Sigmoid colon (tissue), 7 donors: ENCODE data around the gene ANGPTL3. TPM values are rescaled to one million over a fixed set of nuclear protein-coding genes. Genes with fewer than 3 reads are reported as not detected.

Experiments used
- DNase-seq: peaks from one replicate; pipeline ENCODE4 v3.0.0-alpha.2; 2019
- H3K27ac ChIP-seq, 4 donors: fragments of 200-600 bp; sonication (generic); one replicate each; pipeline ENCODE4 v1.5.1; 2016 to 2019; ENCODE audit warnings: mild to moderate bottlenecking in 1 of 4
- H3K27me3 ChIP-seq, 3 donors: fragments of 200-600 bp; sonication (generic); one replicate each; pipeline ENCODE4 v1.5.1; 2019; ENCODE audit warnings: mild to moderate bottlenecking in 1 of 3
- H3K36me3 ChIP-seq, 4 donors: fragments of 200-600 bp; sonication (generic); one replicate each; pipeline ENCODE4 v1.5.1; 2016 to 2019
- H3K4me1 ChIP-seq, 4 donors: fragments of 200-600 bp; sonication (generic); one replicate each; pipeline ENCODE4 v1.5.1; 2017 to 2019
- H3K4me3 ChIP-seq, 4 donors: fragments of 200-600 bp; sonication (generic); one replicate each; pipeline ENCODE4 v1.5.1; 2017 to 2019; ENCODE audit warnings: mild to moderate bottlenecking in 2 of 4, moderate library complexity in 1 of 4
- H3K9me3 ChIP-seq, 4 donors: fragments of 200-600 bp in 3 of 4; sonication (generic) in 3 of 4; one replicate each; pipeline versions ENCODE4 v1.5.1 to v1.6.1; 2013 to 2019
- CTCF ChIP-seq, 4 experiments: fragments of 450-650 bp in 3 of 4; fragments of 200-600 bp in 1 of 4; IDR thresholded peaks; one replicate each; pipeline ENCODE4 v1.5.1; 2016 to 2019; ENCODE audit warnings: antibody characterized with exemption in 4 of 4, mild to moderate bottlenecking in 3 of 4, moderate library complexity in 2 of 4
- EP300 ChIP-seq, 4 donors: sonication (generic); formaldehyde crosslinking; IDR thresholded peaks; one replicate each; pipeline ENCODE4 v1.6.1; 2017; ENCODE audit warnings: antibody characterized with exemption in 4 of 4
- POLR2A ChIP-seq, 2 donors: fragments of 450-650 bp; IDR thresholded peaks; one replicate each; pipeline ENCODE4 v1.6.1; 2016; ENCODE audit warnings: antibody characterized with exemption in 2 of 2, mild to moderate bottlenecking in 2 of 2, moderate library complexity in 2 of 2
- POLR2AphosphoS5 ChIP-seq, 4 donors: sonication (generic); formaldehyde crosslinking; IDR thresholded peaks; one replicate each; pipeline ENCODE4 v1.6.1; 2017; ENCODE audit warnings: antibody characterized with exemption in 4 of 4
- WGBS, 2 donors: extraction: QIAGEN DNeasy Blood & Tissue Kit; methylation state at CpG; one replicate each; pipeline ENCODE4 v1.1.7; 2013; 5-methylcytosine and 5-hydroxymethylcytosine counted together
- intact Hi-C: fragments of 100-400 bp; cut with DNase I; formaldehyde crosslinking; loops from one replicate; pipeline ENCODE4 v1.15.1; 2023
- polyA plus RNA-seq, 3 donors: library from polyadenylated mRNA; stranded (reverse); fragments of 200-250 nt; gene quantifications; one replicate each; pipeline ENCODE4 v1.2.3, GENCODE V29; 2013
- total RNA-seq, 4 donors: library from RNA; depleted of rRNA; stranded (reverse); fragments of >200 nt; gene quantifications; one replicate each; pipeline ENCODE4 v1.1.0, GENCODE V29; 2016
- donor health status: healthy with polysubstance abuse.
- donor health status: Bipolar disorder and iron deficiency.
- donor health status: healthy.

ANGPTL3 gene
- total and polyA plus RNA-seq, 7 donors, result not detected

- H3K9me3 ChIP-seq, result peaks cover 0 to 5% (median 0%) of the 10 kb centered on the region in 4 donors
- H3K4me1 ChIP-seq, result no peaks in the 10 kb centered on the region
- peaks cover 0 to 45% (median 5%) of the 10 kb centered on the region in 4 donors for H3K36me3 ChIP-seq
- intact Hi-C loops, result no loop called here
- no peak overlapping the region for H3K27ac ChIP-seq
- H3K27me3 ChIP-seq, result no peaks in the 10 kb centered on the region
- no peak overlapping the region for H3K4me3 ChIP-seq
- TF ChIP-seq EP300 (IDR thresholded peaks at IDR 0.05), result no peak
- TF ChIP-seq CTCF (IDR thresholded peaks at IDR 0.05), result no peak
- TF ChIP-seq POLR2A (IDR thresholded peaks at IDR 0.05), result no peak
- no peak for DNase-seq
- WGBS, 2 donors, result 41 to 44% methylated on average over 2 of the region's 2 CpGs
These were observed 23.6 kb upstream of the ANGPTL3 start for GRCh38 chr1:62573675-62574074.

- Histone ChIP-seq H3K4me1 (no peaks in the 10 kb centered on the region), H3K27ac (no peak overlapping the region), H3K4me3 (no peak overlapping the region), H3K9me3 (no peaks in the 10 kb centered on the region), H3K36me3 (peaks cover 0 to 25% (median 0%) of the 10 kb centered on the region in 4 donors), H3K27me3 (no peaks in the 10 kb centered on the region)
- 62 to 86% methylated on average over 1 of the region's 1 CpG for WGBS, 2 donors
- intact Hi-C loops, result no loop called here
- TF ChIP-seq POLR2AphosphoS5 (IDR thresholded peaks at IDR 0.05), result no peak
- no peak for TF ChIP-seq EP300 (IDR thresholded peaks at IDR 0.05)
- no peak for DNase-seq
These were observed 11.7 kb upstream of the ANGPTL3 start for GRCh38 chr1:62585469-62586155.

- intact Hi-C loops, result no loop called here
- Histone ChIP-seq H3K27ac (no peak overlapping the region), H3K9me3 (no peaks in the 10 kb centered on the region), H3K27me3 (no peaks in the 10 kb centered on the region), H3K4me1 (no peaks in the 10 kb centered on the region), H3K4me3 (no peak overlapping the region), H3K36me3 (peaks cover 0 to 25% (median 0%) of the 10 kb centered on the region in 4 donors)
- DNase-seq, result no peak
- TF ChIP-seq CTCF (IDR thresholded peaks at IDR 0.05) (no peak), EP300 (IDR thresholded peaks at IDR 0.05) (no peak), POLR2A (IDR thresholded peaks at IDR 0.05) (no peak), POLR2AphosphoS5 (IDR thresholded peaks at IDR 0.05) (no peak)
These were observed 9.3 kb upstream of the ANGPTL3 start for GRCh38 chr1:62588000-62588399.

- WGBS, 2 donors, result 90% methylated on average over 3 of the region's 3 CpGs
- H3K4me1 ChIP-seq, result no peaks in the 10 kb centered on the region
- no peak for DNase-seq
- TF ChIP-seq POLR2A (IDR thresholded peaks at IDR 0.05) (no peak), CTCF (IDR thresholded peaks at IDR 0.05) (no peak), POLR2AphosphoS5 (IDR thresholded peaks at IDR 0.05) (no peak), EP300 (IDR thresholded peaks at IDR 0.05) (no peak)
- peaks cover 0 to 25% (median 0%) of the 10 kb centered on the region in 4 donors for H3K36me3 ChIP-seq
- H3K4me3 ChIP-seq, result no peak overlapping the region
- no peaks in the 10 kb centered on the region for H3K9me3 ChIP-seq
- no peak overlapping the region for H3K27ac ChIP-seq
- intact Hi-C loops, result no loop called here
- H3K27me3 ChIP-seq, result no peaks in the 10 kb centered on the region
These were observed 8.0 kb upstream of the ANGPTL3 start for GRCh38 chr1:62589321-62589720.

- Histone ChIP-seq H3K4me3 (no peak overlapping the region), H3K27ac (no peak overlapping the region), H3K9me3 (no peaks in the 10 kb centered on the region), H3K36me3 (peaks cover 0 to 15% (median 0%) of the 10 kb centered on the region in 4 donors), H3K27me3 (no peaks in the 10 kb centered on the region), H3K4me1 (no peaks in the 10 kb centered on the region)
- intact Hi-C loops, result no loop called here
- no peak for DNase-seq
- no peak for TF ChIP-seq POLR2A (IDR thresholded peaks at IDR 0.05)
- no peak for TF ChIP-seq EP300 (IDR thresholded peaks at IDR 0.05)
- no peak for TF ChIP-seq CTCF (IDR thresholded peaks at IDR 0.05)
- no peak for TF ChIP-seq POLR2AphosphoS5 (IDR thresholded peaks at IDR 0.05)
- 50 to 82% methylated on average over 4 of the region's 4 CpGs for WGBS, 2 donors
These were observed 6.9 kb upstream of the ANGPTL3 start for GRCh38 chr1:62590255-62590969.
